GM21723 (cell line): ENCODE results near the gene KCNMB2.

Source experiments
- ATAC-seq: cut with Tn5 transposase; IDR thresholded peaks from one replicate; pipeline ENCODE4 v1.9.1; 2021; ENCODE audit warnings: mild to moderate bottlenecking, moderate library complexity; ENCODE audit not compliant: unreplicated experiment

The KCNMB2 gene

DNA sequence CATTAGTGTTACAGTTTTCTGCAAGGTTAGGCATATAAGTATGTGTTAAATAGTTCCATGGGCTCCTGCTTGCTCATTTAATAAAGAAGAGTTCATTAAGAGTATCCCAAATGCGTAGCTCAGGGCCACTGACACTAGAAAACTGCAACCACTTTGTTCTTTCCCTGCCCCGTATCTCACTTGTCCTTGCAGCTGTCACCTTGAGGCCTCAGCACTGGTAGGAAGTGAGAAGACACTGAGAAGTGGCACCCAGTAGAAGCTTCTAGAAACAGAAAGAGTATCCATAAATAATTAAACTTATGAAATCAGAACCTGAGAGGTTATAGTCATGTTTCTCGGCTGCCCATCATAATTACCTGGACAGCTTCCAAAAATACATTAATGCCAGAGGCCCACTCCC lies 266.0 kb downstream of the KCNMB2 start:
- no peak for ATAC-seq

DNA sequence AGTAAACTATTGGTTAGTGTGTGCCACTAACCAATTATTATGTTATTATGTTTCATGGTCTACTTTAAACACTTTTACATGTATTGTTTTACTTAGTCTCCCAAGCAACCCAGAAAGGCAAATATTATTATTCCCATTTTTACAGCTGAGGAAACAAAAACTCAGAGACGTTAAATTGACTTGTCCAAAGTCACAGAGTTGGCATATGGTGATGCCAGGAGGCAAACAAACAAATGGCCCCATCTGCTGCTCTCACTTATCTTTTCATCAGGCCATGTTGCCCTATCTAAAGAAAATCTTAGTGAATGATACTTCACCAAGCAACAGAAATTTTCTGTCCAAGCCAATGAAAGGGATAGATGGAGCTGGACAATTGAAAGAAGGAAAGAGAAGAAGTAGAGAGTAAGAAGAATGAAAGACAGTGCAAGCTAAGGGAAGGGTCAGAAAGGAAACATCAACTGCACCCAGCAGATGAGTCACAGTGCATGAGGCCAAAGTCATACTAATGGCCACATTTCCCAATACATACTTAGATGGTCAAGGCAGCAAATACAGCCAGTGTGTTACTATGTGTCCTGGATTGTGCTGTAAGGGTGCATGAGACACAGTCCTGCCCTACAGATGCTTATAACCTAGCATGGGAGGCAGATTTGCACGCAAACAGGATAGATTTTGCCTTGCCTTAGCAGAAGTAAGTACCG lies 266.9 kb downstream of the KCNMB2 start:
- no peak for ATAC-seq

DNA sequence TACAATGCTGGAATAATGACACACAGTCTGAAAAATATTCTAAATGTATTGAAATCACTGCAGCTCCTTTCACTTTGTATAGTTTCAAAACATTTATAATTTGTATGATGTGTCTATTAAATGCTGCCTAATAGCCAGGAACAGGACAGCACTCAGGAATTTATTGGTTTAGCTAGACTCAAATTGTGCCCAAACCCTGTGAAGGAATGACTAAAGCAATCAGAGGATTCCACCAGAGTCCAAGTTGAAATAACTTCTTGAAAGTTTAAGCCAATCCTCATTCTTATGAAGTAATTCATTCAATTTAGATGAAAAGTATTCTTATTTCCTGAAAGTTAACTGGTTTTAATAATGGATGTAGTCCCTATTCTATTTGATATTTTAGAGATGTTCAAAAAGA lies 268.4 kb downstream of the KCNMB2 start:
- ATAC-seq: no peak

DNA sequence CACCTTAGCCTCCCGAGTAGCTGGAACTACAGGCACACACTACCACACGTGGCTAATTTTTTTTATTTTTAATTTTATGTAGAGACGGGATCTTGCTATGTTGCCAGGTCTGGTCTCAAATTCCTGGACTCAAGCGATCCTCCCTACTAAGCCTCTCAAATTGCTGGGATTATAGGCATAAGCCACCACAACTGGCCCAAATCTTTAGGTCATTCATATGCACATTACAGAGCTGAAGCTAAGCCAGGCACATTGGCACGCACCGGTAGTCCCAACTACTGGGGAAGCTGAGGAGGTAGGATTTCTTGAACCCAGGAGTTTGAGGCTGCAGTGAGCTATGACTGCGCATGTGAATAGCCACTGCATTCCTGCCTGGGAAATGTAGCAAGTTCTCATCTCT lies 269.5 kb downstream of the KCNMB2 start:
- no peak for ATAC-seq

DNA sequence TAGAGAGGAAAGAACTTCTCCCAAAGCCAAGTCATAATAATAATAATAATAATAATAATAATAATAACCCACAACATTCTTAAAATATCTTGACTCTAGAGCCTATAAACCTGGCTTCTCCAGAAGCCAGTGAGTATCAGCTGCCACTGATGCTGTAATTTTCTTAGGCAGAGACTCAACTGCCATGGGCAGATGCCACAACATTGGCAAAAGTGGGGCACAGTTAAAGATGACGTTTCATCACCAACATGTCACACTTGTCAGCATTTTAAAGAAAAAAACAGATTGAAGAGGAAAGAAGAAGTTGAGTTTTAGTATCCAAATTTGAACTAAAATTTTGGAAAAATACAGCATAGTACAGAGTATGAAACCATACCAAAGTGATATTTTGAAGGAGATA lies 270.4 kb downstream of the KCNMB2 start:
- no peak for ATAC-seq

DNA sequence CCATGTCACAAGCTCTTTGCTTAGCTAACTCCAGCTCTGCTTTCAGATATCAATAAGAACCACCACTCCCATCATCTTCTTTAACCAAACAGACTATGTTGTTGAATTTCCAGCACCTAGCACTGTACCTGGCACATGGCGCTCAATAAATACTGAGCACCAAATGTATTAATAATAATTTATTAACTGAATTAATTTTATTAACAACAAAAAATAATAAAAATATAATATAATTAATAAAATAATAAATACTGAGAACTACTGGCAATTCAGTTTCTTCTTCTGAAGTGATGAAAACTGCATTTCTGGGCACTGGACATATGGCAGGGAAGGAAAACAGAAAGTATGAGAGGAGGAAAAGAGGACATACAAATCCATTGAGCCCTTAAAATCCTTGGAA lies 271.5 kb downstream of the KCNMB2 start:
- no peak for ATAC-seq

DNA sequence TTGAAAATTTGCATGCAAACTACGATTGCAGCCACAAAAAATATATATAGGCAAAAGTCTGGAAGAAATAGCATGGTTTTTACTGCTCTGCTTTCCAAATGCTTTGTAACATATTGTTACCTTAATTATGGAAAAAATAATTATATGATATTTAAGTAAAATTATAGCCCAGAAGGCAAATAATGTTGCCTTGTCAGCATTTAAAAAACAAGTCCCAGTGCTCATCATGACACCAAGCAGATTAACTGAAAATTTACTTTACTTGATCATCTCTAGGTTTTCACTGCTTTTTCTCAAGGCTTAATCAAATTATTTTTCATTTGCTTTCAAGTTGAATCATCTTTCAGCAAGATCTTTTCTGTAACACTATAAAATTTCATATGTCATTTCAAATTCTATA lies 272.5 kb downstream of the KCNMB2 start:
- ATAC-seq: no peak

DNA sequence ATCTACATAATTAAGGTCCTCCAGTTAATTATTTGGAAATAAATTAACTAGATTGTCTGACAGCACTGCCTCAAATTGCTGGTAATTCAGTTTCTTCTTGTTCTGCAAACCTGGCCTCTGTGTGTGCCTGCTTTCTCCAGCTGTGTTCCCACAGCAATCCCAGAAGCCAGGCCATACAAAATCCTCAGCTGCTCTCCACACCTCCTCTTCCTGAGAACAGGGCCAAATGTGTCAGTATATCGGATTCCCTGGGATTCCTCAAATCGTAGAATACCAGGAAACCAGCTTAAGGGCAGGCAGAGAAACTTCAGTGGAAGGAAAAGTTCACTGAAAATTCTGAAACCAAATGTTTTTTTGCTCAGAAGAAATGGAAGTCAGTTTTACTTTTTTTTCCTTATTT lies 273.9 kb downstream of the KCNMB2 start:
- no peak for ATAC-seq

DNA sequence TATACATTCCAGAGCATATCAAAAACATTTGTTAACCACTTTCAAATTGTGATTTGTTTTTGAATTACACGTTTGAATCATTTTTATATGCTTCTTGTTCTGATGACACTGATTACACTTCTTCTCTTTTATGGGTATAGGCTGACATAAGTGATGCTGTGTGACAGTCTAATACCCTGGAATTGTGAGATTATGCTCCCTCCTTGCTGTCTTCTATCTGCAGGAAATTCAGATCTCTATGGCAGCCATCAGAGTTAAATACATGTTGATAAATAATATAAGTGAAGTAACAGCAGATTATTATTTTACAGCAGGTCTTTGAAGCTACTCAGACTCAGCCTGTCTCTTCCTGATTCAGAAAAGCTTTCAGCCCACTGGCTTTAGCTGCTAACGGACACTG lies 286.5 kb downstream of the KCNMB2 start:
- ATAC-seq: no peak

DNA sequence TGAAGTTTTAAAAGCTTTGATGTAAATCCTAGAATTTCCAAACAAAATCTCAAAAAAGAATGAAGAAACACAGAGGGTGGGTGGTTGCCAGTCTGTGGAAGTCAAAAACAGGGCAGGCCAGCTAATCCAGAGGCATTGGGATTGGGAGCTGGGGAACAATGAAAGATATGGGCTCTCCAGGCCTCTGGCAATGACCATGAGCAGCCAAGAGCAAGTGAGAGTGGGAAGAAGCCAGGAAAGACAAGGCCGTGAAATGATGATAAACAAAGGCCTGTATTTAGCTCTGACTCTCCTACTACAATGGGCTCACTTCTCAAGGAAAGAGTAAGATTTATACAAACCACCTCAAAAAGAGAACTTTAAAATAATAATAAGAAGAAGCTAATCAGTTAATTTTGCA lies 286.9 kb downstream of the KCNMB2 start:
- ATAC-seq: no peak

DNA sequence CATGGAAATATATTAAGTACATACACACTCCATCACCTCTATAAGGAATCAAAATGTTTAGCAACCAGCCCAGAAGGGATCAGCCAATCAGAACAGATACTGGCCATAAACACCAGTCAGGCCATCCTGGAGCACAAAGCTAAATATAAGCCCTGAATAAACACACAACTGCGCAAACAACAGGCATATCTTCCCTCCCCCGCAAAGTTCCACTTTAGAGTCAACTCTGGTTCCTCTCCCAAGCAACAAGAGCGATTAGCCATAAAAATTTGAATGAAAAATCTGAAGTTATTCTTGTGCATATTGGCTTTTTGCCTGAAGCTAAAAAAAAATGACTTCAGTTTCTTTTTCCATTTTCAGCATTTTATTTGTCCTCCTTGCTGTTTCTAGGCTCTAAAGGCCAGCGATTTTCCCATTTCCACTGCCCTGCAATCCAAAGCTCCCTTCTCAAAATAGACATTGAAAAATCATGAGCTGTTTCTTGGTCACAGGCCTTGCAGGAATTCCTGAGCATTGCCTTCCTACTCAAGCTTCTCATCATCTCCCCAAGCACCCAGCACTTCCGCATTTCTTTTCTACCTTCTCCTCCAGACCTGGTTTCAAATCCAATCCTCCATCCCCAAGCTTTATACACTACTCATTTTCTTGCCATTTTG lies 287.5 kb downstream of the KCNMB2 start:
- no peak for ATAC-seq

DNA sequence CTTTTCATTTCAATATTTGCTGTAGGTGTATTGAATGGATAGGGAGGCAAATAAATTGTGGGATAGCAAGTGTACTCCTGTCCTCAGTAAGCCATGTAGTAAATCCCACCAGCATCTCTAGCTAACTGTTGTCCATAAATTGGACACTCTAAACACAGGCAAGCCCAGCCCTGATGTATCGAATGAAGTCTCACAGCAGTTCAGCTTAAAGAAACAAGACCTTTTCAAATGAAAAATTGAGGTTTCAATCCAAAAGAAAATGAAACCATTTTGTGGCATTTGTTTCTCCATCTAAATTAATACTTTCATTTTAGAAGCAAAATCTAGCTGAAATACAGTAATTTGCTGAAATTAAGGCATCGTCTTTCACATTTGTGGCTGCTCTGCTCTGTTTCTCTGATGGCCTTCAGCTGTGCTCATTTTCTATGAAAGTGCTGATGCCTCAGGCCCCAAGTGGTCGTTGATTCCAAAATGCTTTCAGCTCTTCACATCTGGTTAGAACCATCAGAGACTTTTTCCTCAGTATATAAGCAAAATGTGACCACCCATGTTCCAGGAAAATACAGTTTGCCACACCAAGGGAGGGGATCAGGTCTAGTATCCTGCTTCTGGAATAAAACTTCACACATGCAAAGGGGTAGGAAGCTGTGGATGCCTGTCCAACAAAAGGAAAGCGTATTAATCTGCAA lies 290.3 kb downstream of the KCNMB2 start:
- peak; percentile 69 for ATAC-seq

DNA sequence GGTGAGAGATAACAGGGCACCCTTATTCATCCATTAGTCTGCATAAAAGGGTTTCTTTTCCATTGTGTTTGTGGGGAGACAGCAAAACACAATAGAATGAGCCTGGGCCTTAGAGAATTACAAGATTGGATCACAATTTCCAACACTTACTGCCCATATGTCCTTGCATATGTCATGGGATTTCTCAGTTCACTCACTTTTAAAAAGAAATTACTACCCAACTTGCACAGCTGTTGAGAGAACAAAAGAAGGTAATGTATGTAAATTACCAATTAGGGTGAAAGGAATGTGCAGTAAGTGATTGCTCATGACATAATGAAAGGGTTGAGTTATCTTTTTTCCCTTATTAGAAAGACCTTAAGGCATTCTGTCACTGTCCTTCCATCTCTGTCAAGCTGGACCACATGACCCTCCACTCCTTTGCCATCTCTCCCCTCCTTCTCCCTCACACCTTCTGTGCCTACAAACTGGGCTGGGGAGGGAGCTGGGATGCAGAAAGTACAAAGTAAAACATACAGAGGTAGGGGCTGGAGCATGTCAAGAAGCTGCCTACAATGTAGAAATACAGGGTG lies 291.1 kb downstream of the KCNMB2 start:
- ATAC-seq: no peak

DNA sequence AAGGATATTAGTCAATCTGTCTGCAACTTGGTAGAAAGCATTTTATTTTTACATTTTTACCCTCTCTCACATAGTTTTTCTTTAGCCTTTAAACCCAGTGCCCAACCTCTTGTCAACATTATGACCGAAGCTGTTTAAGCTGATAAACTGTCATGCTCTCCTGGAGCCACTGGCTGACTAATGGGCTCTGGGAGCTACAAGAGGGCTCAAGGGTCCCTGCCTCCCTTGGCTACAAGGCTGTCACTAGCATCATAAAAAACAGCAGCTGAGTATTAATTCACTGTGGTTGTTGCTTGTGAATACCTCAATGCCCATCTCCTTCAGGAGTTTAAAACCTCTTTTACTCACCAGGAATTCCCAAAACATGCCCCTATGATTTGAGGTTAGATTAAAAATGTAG lies 297.5 kb downstream of the KCNMB2 start:
- no peak for ATAC-seq

DNA sequence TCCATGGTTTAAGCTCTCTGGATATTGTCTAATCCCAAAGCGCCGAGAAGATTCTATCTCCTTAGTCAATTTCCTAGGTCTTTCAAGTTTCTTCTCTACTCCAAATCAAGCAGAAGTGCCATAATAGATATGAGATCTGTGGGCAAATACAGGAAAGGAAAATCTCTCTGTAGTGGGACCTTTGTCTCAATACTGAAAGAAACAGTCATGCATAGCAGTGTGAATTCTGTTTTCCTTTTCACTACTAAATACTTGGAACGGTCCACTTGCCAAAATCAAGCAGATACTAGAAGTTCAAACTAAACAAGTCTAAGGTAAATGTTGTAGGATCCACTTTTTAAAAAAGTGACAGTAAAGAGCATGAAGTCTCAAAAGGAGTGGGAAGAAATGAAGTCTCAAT lies 298.8 kb downstream of the KCNMB2 start:
- ATAC-seq: no peak

DNA sequence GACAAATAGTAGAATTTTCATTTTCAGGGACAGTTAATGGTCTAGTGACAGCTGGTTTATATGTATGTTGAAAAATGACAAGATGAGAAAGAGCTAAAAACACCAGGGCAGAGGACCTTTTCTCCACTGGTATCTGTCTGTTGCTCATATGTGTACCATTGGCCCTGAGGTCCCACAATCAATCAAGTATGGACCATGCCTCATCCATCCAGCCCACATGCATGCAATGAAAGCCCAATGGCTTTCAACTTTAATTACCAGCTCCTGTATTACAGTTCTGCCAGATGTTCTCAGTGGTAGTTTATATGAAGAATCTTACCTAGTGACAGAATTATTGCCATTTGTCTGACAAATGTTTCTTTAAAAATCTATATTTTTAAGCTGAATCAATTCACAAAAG lies 301.3 kb downstream of the KCNMB2 start:
- no peak for ATAC-seq

DNA sequence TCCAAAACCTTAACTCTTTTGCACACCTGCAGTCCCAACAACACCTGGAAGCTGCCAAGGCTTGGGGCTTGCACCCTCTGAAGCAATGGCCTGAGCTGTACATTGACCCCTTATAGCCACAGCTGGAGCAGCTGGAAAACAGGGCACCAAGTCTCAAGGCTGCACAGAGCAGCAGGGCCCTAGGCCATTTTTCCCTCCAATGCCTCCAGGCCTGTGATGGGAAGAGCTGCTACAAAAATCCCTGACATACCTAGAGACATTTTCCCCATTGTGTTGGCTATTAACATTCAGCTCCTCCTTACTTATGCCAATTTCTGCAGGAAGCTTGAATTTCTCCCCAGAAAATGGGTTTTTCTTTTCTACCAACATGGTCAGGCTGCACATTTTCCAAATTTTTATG lies 304.4 kb downstream of the KCNMB2 start:
- no peak for ATAC-seq

DNA sequence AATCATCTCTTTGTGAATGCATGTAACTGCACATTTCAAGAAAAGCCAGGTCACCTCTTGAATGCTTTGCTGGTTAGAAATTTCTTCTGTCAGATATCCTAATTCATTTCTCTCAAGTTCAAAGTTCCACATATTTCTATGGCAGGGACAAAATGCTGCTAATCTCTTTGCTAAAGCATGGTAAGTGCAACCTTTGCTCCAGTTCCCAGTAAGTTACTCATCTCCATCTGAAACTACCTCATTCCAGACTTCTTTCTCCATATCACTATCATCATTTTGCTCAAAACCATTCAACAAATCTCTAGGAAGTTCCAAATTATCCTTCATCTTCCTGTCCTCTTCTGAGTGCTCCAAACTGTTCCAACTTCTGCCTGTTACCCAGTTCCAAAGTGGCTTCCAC lies 304.8 kb downstream of the KCNMB2 start:
- ATAC-seq: no peak

DNA sequence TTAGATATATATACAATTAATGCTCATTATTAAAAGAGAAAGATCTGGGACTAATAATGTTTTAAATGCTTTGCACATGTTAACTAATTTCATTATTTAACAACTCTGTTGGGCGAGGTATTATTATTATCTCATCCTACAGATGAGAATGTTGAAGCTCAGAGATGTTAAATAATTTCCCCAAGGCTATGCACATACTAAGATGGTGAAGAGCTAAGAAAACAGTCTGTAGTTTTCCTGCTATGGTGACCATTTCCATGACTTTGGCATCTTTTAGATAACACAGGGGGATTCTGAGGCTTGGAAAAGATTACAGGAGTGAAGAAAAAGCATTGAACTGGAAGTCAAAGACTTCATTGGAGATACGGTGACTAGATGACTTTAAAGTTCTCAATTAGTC lies 308.7 kb downstream of the KCNMB2 start:
- no peak for ATAC-seq

DNA sequence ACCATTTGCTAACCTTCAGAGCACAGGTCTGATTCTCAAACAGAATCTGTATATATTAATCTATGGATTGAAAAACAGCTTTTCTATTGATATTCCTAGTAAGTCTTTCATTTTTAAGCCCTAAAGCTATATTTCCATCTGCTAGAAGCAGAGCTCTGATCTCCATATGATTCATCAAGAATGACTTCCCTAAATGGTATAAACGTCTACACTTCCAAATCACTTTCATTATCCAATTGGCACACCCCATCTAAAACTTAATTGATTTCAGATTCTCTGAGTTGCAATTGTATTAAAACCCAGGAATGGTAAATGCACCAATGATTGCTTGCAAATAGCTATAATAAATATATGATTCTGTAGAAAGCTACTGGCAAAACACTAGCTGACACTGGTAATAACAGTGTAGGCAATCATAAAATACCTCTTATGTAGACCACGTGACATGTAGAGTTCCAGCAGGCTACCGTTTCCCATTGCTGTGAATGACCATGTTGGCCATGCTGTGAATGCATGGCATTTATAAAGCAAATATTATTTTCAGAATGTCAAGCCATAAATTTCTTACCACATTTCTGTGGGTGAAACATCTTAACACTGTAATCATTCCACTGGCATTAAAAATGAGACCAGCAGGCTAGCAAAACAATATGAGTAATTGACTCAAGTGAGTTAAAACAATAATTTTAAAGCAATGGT lies 309.3 kb downstream of the KCNMB2 start:
- ATAC-seq: no peak

DNA sequence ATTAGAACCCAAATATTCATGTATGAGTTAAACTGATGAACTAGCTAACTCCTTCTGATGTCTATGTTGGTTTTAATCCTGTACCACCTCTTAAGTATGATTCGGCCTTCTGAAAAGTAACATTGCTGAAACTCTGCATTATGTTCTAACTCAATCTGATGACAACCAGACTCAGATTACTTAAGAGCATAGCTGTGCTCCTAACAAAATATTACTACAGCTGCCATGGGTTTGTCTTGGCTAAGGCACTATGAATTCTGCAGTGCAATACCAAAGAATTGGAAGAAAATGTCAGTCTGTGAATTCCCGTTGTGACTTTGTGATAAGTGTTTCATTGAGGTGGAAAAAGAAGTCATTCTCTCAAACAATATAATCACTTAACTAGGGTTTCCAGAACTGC lies 311.0 kb downstream of the KCNMB2 start:
- no peak for ATAC-seq
